ENCODE measurements around the gene PAK4. TPM values are rescaled to one million over a fixed set of nuclear protein-coding genes. Genes with fewer than 3 reads are reported as not detected.

PAK4 gene
- total RNA-seq, 1 experiment from 2014 or later = 90.1 TPM

GRCh38 chr19:39166571-39167391 lies 41.2 kb downstream of the PAK4 start (continued):
- TF ChIP-seq ZBTB33 (IDR thresholded peaks at IDR 0.05; ENCODE audit: extremely low read depth, insufficient replicate concordance, low read length) = no peak
- TF ChIP-seq POLR2A (IDR thresholded peaks at IDR 0.05; ENCODE audit: borderline replicate concordance, extremely low read depth, insufficient read depth, insufficient read length) = no peak
- TF ChIP-seq ATF3 (IDR thresholded peaks at IDR 0.05) = no peak
- TF ChIP-seq JUND (IDR thresholded peaks at IDR 0.05) = no peak

- H3K4me1 ChIP-seq (ENCODE audit: control insufficient read depth in 1 of 2, insufficient read depth in 2 of 2, low read length in 2 of 2) = peaks cover 16 to 22% of the 10 kb centered on the region in 2 experiments; a peak in 3 of 4 replicates
- H3K4me3 ChIP-seq (replicated peaks in 1 of 2; ENCODE audit: low read depth in 1 of 2, low read length in 2 of 2) = no peak overlapping the region
- ATAC-seq (peak; percentile 46; the same call in 1 of the 2 replicates), DNase-seq (ENCODE audit: low read depth, low spot score) (no peak)
- CTCF ChIA-PET = no interaction called here
- RAD21 ChIA-PET (ENCODE audit: low non-redundant PET in 1 of 2, low total read pairs in 2 of 2, uncharacterized antibody in 2 of 2, unreplicated experiment in 2 of 2) = no interaction called here
- peaks cover 0 to 5% of the 10 kb centered on the region in 2 experiments; a peak in 1 of 4 replicates for H3K36me3 ChIP-seq (ENCODE audit: control insufficient read depth in 1 of 2, insufficient read depth in 2 of 2, low read length in 2 of 2)
- POLR2A ChIA-PET = no interaction called here
- no peaks in the 10 kb centered on the region for H3K9me2 ChIP-seq (ENCODE audit: insufficient read depth)
- H3K9ac ChIP-seq (ENCODE audit: low read length) = no peak overlapping the region
- H3K27me3 ChIP-seq (ENCODE audit: insufficient read depth, low read length) = no peaks in the 10 kb centered on the region
- peak overlapping the region; percentile 29; the same call in 1 of the 2 replicates for H3K27ac ChIP-seq (ENCODE audit: low read depth, low read length)
- H2AFZ ChIP-seq (ENCODE audit: low read depth, low read length, poor library complexity, severe bottlenecking) = no peak overlapping the region
- BruUV-seq (replicated peaks) = no TSS peak
- H4K20me1 ChIP-seq (ENCODE audit: insufficient read depth) = no peaks in the 10 kb centered on the region
- TF ChIP-seq CEBPB (IDR thresholded peaks at IDR 0.05; ENCODE audit: low read depth) = no peak
- peak overlapping the region; percentile 17; the same call in 1 of the 2 replicates for H3K4me2 ChIP-seq (ENCODE audit: low read length)
- no peaks in the 10 kb centered on the region for H3K9me3 ChIP-seq (ENCODE audit: control insufficient read depth in 1 of 2, insufficient read depth in 1 of 2, low read depth in 1 of 2, low read length in 2 of 2)
- peaks cover 28% of the 10 kb centered on the region; the same call in 1 of the 2 replicates for H3K79me2 ChIP-seq (ENCODE audit: insufficient read depth, low read length)
- intact Hi-C loops (cut with micrococcal nuclease) = no loop called here
Measured at GRCh38 chr19:39167461-39168257, 42.1 kb downstream of the PAK4 start.
